HCT116 (cell line): ENCODE measurements around the gene PHGDH.

ENCODE experiments used
- EZH2 ChIP-seq: fragments of 200-600 bp; sonication (generic); IDR thresholded peaks from 2 replicates; pipeline ENCODE4 v1.6.1; 2017; ENCODE audit warnings: antibody characterized with exemption, mixed run types
- EZH2phosphoT487 ChIP-seq: fragments of 200-600 bp; IDR thresholded peaks from 2 replicates; pipeline ENCODE4 v1.6.1; 2018; ENCODE audit warnings: antibody characterized with exemption, borderline replicate concordance
- POLR2A ChIP-seq: IDR thresholded peaks from 2 replicates; pipeline ENCODE4 v1.7.0; 2011; ENCODE audit warnings: borderline replicate concordance; ENCODE audit not compliant: insufficient read depth, insufficient read length; ENCODE audit errors: extremely low read depth
- RAD21 ChIP-seq: IDR thresholded peaks from 2 replicates; pipeline ENCODE4 v1.6.1; 2012; ENCODE audit warnings: low read depth, mild to moderate bottlenecking
- SIN3A ChIP-seq: IDR thresholded peaks from 2 replicates; pipeline ENCODE4 v1.6.1; 2012; ENCODE audit warnings: low read depth
- SP1 ChIP-seq: IDR thresholded peaks from 2 replicates; pipeline ENCODE4 v1.6.1; 2012; ENCODE audit warnings: low read depth
- TF ChIP-seq, protein P1 (sequence below): IDR thresholded peaks from 2 replicates; pipeline ENCODE4 v1.6.1; 2012
- TF ChIP-seq, protein P2 (sequence below), 3 experiments: fragments of 200-600 bp in 1 of 3; sonication (generic) in 1 of 3; IDR thresholded peaks in 2 of 3; conservative IDR thresholded peaks in 1 of 3; 2 replicates each; pipeline ENCODE4 v1.5.1; 2012 to 2017; ENCODE audit warnings: low read depth in 2 of 3, low read length in 2 of 3, antibody characterized with exemption in 1 of 3, borderline replicate concordance in 1 of 3, control low read depth in 1 of 3, mild to moderate bottlenecking in 1 of 3, mixed read lengths in 1 of 3, mixed run types in 1 of 3, moderate library complexity in 1 of 3; ENCODE audit not compliant: insufficient read depth in 1 of 3

DNA sequence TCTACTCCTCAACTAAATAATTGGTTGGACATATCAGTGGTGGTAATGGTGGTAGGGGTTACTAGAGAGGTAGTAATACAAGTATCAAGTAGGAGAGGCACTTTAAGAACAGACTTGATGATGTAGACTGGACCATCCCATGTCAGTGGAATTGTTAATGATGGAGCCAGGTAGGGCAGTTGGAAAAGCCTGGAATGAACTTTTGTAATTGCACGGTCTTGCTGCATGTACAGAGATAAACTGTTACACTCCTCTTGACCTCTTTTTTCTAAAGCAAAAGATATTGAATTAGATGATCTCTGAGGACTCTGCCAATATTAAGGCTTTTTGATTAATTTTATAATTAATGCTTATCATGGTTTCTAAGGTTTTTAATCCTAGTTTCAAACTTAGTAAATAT is 51.2 kb downstream of the PHGDH start:
- TF ChIP-seq POLR2A: no peak
- TF ChIP-seq, protein P1, sequence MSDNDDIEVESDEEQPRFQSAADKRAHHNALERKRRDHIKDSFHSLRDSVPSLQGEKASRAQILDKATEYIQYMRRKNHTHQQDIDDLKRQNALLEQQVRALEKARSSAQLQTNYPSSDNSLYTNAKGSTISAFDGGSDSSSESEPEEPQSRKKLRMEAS: no peak
- TF ChIP-seq SP1: no peak
- TF ChIP-seq, protein P2, sequence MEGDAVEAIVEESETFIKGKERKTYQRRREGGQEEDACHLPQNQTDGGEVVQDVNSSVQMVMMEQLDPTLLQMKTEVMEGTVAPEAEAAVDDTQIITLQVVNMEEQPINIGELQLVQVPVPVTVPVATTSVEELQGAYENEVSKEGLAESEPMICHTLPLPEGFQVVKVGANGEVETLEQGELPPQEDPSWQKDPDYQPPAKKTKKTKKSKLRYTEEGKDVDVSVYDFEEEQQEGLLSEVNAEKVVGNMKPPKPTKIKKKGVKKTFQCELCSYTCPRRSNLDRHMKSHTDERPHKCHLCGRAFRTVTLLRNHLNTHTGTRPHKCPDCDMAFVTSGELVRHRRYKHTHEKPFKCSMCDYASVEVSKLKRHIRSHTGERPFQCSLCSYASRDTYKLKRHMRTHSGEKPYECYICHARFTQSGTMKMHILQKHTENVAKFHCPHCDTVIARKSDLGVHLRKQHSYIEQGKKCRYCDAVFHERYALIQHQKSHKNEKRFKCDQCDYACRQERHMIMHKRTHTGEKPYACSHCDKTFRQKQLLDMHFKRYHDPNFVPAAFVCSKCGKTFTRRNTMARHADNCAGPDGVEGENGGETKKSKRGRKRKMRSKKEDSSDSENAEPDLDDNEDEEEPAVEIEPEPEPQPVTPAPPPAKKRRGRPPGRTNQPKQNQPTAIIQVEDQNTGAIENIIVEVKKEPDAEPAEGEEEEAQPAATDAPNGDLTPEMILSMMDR (IDR thresholded peaks at IDR 0.05 in 2 of 3, conservative IDR thresholded peaks at IDR 0.05 in 1 of 3; ENCODE audit: borderline replicate concordance in 1 of 3, insufficient read depth in 1 of 3, low read depth in 2 of 3, low read length in 2 of 3): no peak
- no peak for TF ChIP-seq EZH2phosphoT487
- TF ChIP-seq RAD21: no peak
- TF ChIP-seq EZH2: no peak
- TF ChIP-seq SIN3A: no peak
